Osteocyte (in vitro differentiated cells): ENCODE results near the gene PACRGL. TPM values are rescaled to one million over a fixed set of nuclear protein-coding genes. Genes with fewer than 3 reads are reported as not detected.

Experiments used
- DNase-seq: peaks from one replicate; pipeline ENCODE4 v3.0.0; 2021; ENCODE audit warnings: mixed read lengths; ENCODE audit not compliant: unreplicated experiment; ENCODE audit errors: extremely low spot score
- H3K27ac Mint-ChIP-seq: one replicate; pipeline ENCODE4 v1.8.0; 2021; ENCODE audit warnings: mild to moderate bottlenecking, mixed read lengths; ENCODE audit not compliant: unreplicated experiment
- H3K27me3 Mint-ChIP-seq: one replicate; pipeline ENCODE4 v1.8.0; 2021; ENCODE audit warnings: mixed read lengths; ENCODE audit not compliant: unreplicated experiment
- H3K36me3 Mint-ChIP-seq: one replicate; pipeline ENCODE4 v1.8.0; 2021; ENCODE audit warnings: mixed read lengths; ENCODE audit not compliant: unreplicated experiment
- H3K4me1 Mint-ChIP-seq: one replicate; pipeline ENCODE4 v1.8.0; 2021; ENCODE audit warnings: mixed read lengths; ENCODE audit not compliant: unreplicated experiment
- H3K4me3 Mint-ChIP-seq: one replicate; pipeline ENCODE4 v1.8.0; 2021; ENCODE audit warnings: mild to moderate bottlenecking, moderate library complexity, mixed read lengths; ENCODE audit not compliant: unreplicated experiment
- H3K9me3 Mint-ChIP-seq: one replicate; pipeline ENCODE4 v1.8.0; 2021; ENCODE audit warnings: mixed read lengths; ENCODE audit not compliant: unreplicated experiment
- total RNA-seq: library from RNA; stranded (reverse); gene quantifications from 2 replicates; pipeline ENCODE4 v1.2.1, GENCODE V29; 2021
- TF ChIP-seq, protein P1 (sequence below): fragments of 200-600 bp; sonication (generic); IDR thresholded peaks from 2 replicates; pipeline ENCODE4 v1.5.0; 2021; ENCODE audit warnings: antibody characterized with exemption, mild to moderate bottlenecking, moderate library complexity

Gene PACRGL
- total RNA-seq, 1 donor from 2014 or later, result 19.0 TPM

DNA sequence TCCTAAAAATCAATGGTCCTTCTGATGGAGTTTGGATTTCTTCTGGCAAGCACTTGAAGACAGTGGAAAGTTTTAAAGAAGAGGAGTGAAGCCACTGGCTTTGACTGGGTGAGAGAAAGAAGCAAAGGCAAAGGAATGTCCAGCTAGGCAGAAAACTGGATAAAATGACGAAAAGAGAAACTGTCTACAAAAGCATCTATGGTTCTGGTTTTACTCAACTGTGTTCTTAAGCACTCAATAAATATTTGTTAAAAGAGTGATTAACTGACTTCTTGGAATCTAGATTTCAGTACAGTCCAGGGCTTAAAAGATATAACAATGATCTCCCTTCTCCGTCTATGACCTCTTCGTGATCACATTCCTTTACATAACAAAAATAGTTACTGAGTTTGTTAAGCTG is 52.4 kb downstream of the PACRGL start:
- no peak for DNase-seq
- H3K27me3 Mint-ChIP-seq, result no peaks in the 10 kb centered on the region
- H3K4me3 Mint-ChIP-seq, result no peak overlapping the region
- H3K9me3 Mint-ChIP-seq, result no peaks in the 10 kb centered on the region
- H3K36me3 Mint-ChIP-seq, result peaks cover 6% of the 10 kb centered on the region
- TF ChIP-seq, protein P1, sequence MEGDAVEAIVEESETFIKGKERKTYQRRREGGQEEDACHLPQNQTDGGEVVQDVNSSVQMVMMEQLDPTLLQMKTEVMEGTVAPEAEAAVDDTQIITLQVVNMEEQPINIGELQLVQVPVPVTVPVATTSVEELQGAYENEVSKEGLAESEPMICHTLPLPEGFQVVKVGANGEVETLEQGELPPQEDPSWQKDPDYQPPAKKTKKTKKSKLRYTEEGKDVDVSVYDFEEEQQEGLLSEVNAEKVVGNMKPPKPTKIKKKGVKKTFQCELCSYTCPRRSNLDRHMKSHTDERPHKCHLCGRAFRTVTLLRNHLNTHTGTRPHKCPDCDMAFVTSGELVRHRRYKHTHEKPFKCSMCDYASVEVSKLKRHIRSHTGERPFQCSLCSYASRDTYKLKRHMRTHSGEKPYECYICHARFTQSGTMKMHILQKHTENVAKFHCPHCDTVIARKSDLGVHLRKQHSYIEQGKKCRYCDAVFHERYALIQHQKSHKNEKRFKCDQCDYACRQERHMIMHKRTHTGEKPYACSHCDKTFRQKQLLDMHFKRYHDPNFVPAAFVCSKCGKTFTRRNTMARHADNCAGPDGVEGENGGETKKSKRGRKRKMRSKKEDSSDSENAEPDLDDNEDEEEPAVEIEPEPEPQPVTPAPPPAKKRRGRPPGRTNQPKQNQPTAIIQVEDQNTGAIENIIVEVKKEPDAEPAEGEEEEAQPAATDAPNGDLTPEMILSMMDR, result no peak
- no peaks in the 10 kb centered on the region for H3K4me1 Mint-ChIP-seq
- no peak overlapping the region for H3K27ac Mint-ChIP-seq

DNA sequence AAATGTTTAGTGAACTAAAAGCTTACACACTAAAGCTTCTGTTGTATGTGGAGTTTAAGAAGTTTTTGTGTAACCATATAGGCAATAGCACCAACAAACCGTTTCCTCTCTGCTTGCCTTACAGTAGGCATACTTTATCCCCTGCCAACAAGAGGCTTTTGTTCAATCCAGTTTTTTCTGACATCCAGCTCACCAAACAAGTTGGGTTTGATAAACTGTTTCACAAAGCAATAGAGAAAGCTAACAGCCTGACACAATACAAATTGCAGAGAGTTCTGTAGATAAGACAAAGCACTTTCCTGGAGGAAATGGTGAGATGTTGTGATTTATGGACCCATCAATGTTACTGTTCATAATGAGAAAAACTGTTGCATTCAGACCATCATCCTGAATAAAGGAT is 53.8 kb downstream of the PACRGL start:
- TF ChIP-seq, protein P1, result no peak
- no peaks in the 10 kb centered on the region for H3K9me3 Mint-ChIP-seq
- peaks cover 6% of the 10 kb centered on the region for H3K36me3 Mint-ChIP-seq
- DNase-seq, result no peak
- no peaks in the 10 kb centered on the region for H3K27me3 Mint-ChIP-seq
- no peak overlapping the region for H3K4me3 Mint-ChIP-seq
- H3K4me1 Mint-ChIP-seq, result no peaks in the 10 kb centered on the region
- no peak overlapping the region for H3K27ac Mint-ChIP-seq

DNA sequence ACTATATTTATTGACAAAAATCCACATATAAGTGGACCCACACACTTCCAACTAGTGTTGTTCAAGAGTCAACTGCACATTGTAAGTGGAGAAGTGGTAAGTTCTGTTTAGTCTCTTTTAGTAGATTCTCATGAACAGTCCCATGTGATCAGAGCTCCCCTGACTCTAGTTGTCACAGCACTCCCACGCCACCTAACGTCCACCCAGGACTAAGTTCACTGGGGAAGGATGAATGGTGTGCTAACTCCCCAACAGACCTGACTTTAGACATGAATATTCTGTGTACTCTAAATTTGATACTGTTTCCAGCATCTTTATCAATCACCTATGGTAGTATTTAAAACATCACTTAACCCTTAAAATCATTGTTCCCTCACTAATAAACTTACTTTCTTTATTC is 59.8 kb downstream of the PACRGL start:
- TF ChIP-seq, protein P1, result no peak
- Mint-ChIP-seq H3K27ac (no peak overlapping the region), H3K27me3 (no peaks in the 10 kb centered on the region), H3K4me1 (no peaks in the 10 kb centered on the region), H3K4me3 (no peak overlapping the region), H3K9me3 (no peaks in the 10 kb centered on the region), H3K36me3 (no peaks in the 10 kb centered on the region)
- no peak for DNase-seq

DNA sequence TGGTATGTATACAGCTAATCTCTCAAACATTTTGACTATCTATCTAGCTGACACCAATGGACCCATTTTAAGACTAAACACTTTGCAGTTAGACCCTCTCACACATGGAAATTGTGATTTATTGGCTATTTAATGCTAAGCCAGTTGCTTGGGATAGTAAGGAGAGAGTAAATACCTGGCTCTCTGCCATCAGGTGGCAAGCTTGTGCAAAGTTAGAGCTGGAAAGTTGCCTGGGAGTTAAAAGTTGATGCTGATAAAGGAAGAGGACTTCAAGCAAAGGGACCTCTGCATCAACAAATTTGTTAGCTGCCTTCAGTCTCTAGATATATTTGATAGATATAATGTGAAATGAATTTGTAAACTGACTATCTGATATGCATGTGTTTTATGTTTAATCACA is 61.1 kb downstream of the PACRGL start:
- Mint-ChIP-seq H3K36me3 (no peaks in the 10 kb centered on the region), H3K9me3 (no peaks in the 10 kb centered on the region), H3K4me3 (no peak overlapping the region), H3K27ac (no peak overlapping the region), H3K27me3 (no peaks in the 10 kb centered on the region), H3K4me1 (no peaks in the 10 kb centered on the region)
- DNase-seq, result no peak
- TF ChIP-seq, protein P1, result no peak

DNA sequence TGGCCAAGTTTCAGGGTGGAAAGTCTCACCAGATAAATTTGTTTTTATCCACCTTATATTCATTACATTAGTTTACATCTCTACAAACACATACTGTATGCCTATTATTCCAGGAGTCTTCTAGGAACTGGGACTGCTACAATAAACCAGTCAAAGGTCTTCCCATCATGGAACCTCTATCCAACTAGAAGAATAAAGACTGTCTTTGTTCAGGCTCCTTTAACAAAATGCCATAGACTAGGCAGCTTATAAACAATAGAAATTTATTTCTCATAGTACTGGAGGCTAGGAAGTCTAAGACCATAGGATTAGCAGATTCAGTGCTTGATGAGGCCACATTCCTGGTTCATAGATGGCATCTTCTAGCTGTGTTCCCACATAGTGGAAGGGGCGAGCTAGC is 61.6 kb downstream of the PACRGL start:
- Mint-ChIP-seq H3K27ac (no peak overlapping the region), H3K4me3 (no peak overlapping the region), H3K36me3 (no peaks in the 10 kb centered on the region), H3K4me1 (no peaks in the 10 kb centered on the region), H3K9me3 (no peaks in the 10 kb centered on the region), H3K27me3 (no peaks in the 10 kb centered on the region)
- DNase-seq, result no peak
- TF ChIP-seq, protein P1, result no peak
